Measurements from ENCODE around the gene ADCY1.
A peak's percentile ranks its signal among the peaks of the same experiment; 100 is the strongest.
"Not testable (repeated sequence)": the region's sequence is repeated elsewhere in the genome, so short reads cannot be mapped to it uniquely, and the experiment has no call there.

The ADCY1 gene

GRCh38 chr7:45715471-45716352 is 141.5 kb downstream of the ADCY1 start:
- DNase-seq: peak; percentile 13

- peak; percentile 23 for DNase-seq
Observed at GRCh38 chr7:45716380-45717203, 142.4 kb downstream of the ADCY1 start.

- DNase-seq: no peak
Observed at GRCh38 chr7:45717537-45718235, 143.5 kb downstream of the ADCY1 start.

GRCh38 chr7:45718464-45719330 is 144.5 kb downstream of the ADCY1 start:
- DNase-seq: no peak

- DNase-seq: no peak
Observed at GRCh38 chr7:45720989-45721388, 146.8 kb downstream of the ADCY1 start.

GRCh38 chr7:45721686-45722598 is 147.8 kb downstream of the ADCY1 start:
- no peak for DNase-seq

GRCh38 chr7:45725231-45725630 is 151.1 kb downstream of the ADCY1 start:
- not testable (repeated sequence) for DNase-seq

- DNase-seq: no peak
Observed at GRCh38 chr7:45726883-45727282, 152.7 kb downstream of the ADCY1 start.

- not testable (repeated sequence) for DNase-seq
Observed at GRCh38 chr7:45731692-45732443, 157.7 kb downstream of the ADCY1 start.

- not testable (repeated sequence) for DNase-seq
Observed at GRCh38 chr7:45738920-45739319, 164.8 kb downstream of the ADCY1 start.

GRCh38 chr7:45740573-45740972 is 166.4 kb downstream of the ADCY1 start:
- DNase-seq: not testable (repeated sequence)

GRCh38 chr7:45748976-45749375 is 174.8 kb downstream of the ADCY1 start:
- DNase-seq: not testable (repeated sequence)

- not testable (repeated sequence) for DNase-seq
Observed at GRCh38 chr7:45751352-45751751, 177.2 kb downstream of the ADCY1 start.

GRCh38 chr7:45756333-45756732 is 182.2 kb downstream of the ADCY1 start:
- DNase-seq: not testable (repeated sequence)

- not testable (repeated sequence) for DNase-seq
Observed at GRCh38 chr7:45756757-45757156, 182.6 kb downstream of the ADCY1 start.

GRCh38 chr7:45759464-45759863 is 185.3 kb downstream of the ADCY1 start:
- not testable (repeated sequence) for DNase-seq

- DNase-seq: not testable (repeated sequence)
Observed at GRCh38 chr7:45761545-45762205, 187.5 kb downstream of the ADCY1 start.

- not testable (repeated sequence) for DNase-seq
Observed at GRCh38 chr7:45762225-45762994, 188.2 kb downstream of the ADCY1 start.
